Measurements from ENCODE around the gene FBN3.

FBN3 gene

GRCh38 chr19:8131517-8131916, 17.9 kb downstream of the FBN3 start:
- Histone ChIP-seq H3K27ac (ENCODE audit: low read length) (no peak overlapping the region), H3K4me1 (ENCODE audit: control insufficient read depth in 1 of 2, insufficient read depth in 2 of 2, low read length in 2 of 2) (no peaks in the 10 kb centered on the region), H3K4me3 (ENCODE audit: low read depth in 1 of 2, low read length in 2 of 2) (no peak overlapping the region), H3K9me3 (ENCODE audit: control insufficient read depth in 1 of 2, low read length in 2 of 2) (no peaks in the 10 kb centered on the region), H3K36me3 (ENCODE audit: control insufficient read depth in 1 of 2, insufficient read depth in 2 of 2, low read length in 2 of 2) (no peaks in the 10 kb centered on the region), H3K27me3 (ENCODE audit: low read depth, low read length) (no peaks in the 10 kb centered on the region)

DNA sequence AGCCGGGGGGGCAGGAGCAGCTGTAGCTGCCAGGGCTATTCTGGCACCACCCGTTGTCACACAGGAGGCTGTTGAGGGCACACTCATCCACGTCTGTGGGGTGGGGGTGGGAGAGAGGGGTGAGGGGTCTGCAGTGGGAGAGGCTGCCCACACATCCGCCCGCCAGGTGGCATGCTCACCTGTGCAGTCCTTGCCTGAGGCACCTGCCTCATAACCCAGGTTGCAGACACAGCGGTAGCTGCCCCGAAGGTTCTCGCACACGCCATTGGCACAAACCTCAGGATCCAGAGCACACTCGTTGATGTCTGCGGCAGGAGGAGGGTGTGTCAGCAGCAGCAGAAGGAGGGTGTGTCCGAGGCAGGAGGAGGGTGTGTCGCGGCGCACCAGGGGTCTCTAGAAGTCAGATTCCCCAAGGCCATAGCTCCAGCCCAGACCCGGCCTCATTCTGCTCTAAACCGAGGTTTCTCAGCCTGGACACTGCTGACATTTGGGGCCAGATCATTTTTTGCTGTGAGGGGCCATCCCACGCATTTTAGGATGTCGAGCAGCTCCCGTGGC, 20.3 kb downstream of the FBN3 start:
- Histone ChIP-seq H3K27ac (ENCODE audit: low read length) (no peak overlapping the region), H3K27me3 (ENCODE audit: low read depth, low read length) (no peaks in the 10 kb centered on the region), H3K4me3 (ENCODE audit: low read depth in 1 of 2, low read length in 2 of 2) (no peak overlapping the region), H3K4me1 (ENCODE audit: control insufficient read depth in 1 of 2, insufficient read depth in 2 of 2, low read length in 2 of 2) (no peaks in the 10 kb centered on the region), H3K36me3 (ENCODE audit: control insufficient read depth in 1 of 2, insufficient read depth in 2 of 2, low read length in 2 of 2) (no peaks in the 10 kb centered on the region), H3K9me3 (ENCODE audit: control insufficient read depth in 1 of 2, low read length in 2 of 2) (no peaks in the 10 kb centered on the region)

- no peaks in the 10 kb centered on the region for H3K9me3 ChIP-seq (ENCODE audit: control insufficient read depth in 1 of 2, low read length in 2 of 2)
- H3K36me3 ChIP-seq (ENCODE audit: control insufficient read depth in 1 of 2, insufficient read depth in 2 of 2, low read length in 2 of 2): no peaks in the 10 kb centered on the region
- H3K4me1 ChIP-seq (ENCODE audit: control insufficient read depth in 1 of 2, insufficient read depth in 2 of 2, low read length in 2 of 2): no peaks in the 10 kb centered on the region
- no peak overlapping the region for H3K27ac ChIP-seq (ENCODE audit: low read length)
- no peaks in the 10 kb centered on the region for H3K27me3 ChIP-seq (ENCODE audit: low read depth, low read length)
- no peak overlapping the region for H3K4me3 ChIP-seq (ENCODE audit: low read depth in 1 of 2, low read length in 2 of 2)
Observed at GRCh38 chr19:8128551-8128950, 20.8 kb downstream of the FBN3 start.

DNA sequence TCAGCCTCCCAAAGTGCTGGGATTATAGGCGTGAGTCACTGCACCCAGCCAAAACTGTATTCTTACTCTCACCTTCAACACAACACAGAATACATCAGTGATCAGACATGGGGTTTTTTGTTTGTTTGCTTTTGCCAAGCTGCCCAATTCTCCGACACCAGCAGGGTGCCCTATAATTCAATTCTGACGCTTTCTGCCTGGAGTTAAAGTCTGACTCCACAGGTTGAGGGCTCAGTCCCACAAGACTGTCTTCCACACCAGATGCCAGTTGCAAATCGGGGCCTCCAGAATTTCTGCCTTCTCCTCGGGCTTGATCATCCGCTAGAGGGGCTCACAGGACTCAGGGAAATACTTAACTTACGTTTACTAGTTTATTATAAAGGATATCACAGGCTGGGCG, 22.1 kb downstream of the FBN3 start:
- Histone ChIP-seq H3K4me1 (ENCODE audit: control insufficient read depth in 1 of 2, insufficient read depth in 2 of 2, low read length in 2 of 2) (no peaks in the 10 kb centered on the region), H3K36me3 (ENCODE audit: control insufficient read depth in 1 of 2, insufficient read depth in 2 of 2, low read length in 2 of 2) (no peaks in the 10 kb centered on the region), H3K9me3 (ENCODE audit: control insufficient read depth in 1 of 2, low read length in 2 of 2) (no peaks in the 10 kb centered on the region), H3K27ac (ENCODE audit: low read length) (no peak overlapping the region), H3K4me3 (ENCODE audit: low read depth in 1 of 2, low read length in 2 of 2) (no peak overlapping the region), H3K27me3 (ENCODE audit: low read depth, low read length) (no peaks in the 10 kb centered on the region)

GRCh38 chr19:8126511-8126910, 22.9 kb downstream of the FBN3 start:
- Histone ChIP-seq H3K9me3 (ENCODE audit: control insufficient read depth in 1 of 2, low read length in 2 of 2) (no peaks in the 10 kb centered on the region), H3K36me3 (ENCODE audit: control insufficient read depth in 1 of 2, insufficient read depth in 2 of 2, low read length in 2 of 2) (no peaks in the 10 kb centered on the region), H3K27ac (ENCODE audit: low read length) (no peak overlapping the region), H3K4me3 (ENCODE audit: low read depth in 1 of 2, low read length in 2 of 2) (no peak overlapping the region), H3K4me1 (ENCODE audit: control insufficient read depth in 1 of 2, insufficient read depth in 2 of 2, low read length in 2 of 2) (no peaks in the 10 kb centered on the region), H3K27me3 (ENCODE audit: low read depth, low read length) (no peaks in the 10 kb centered on the region)

GRCh38 chr19:8126008-8126407, 23.4 kb downstream of the FBN3 start:
- no peaks in the 10 kb centered on the region for H3K36me3 ChIP-seq (ENCODE audit: control insufficient read depth in 1 of 2, insufficient read depth in 2 of 2, low read length in 2 of 2)
- H3K27ac ChIP-seq (ENCODE audit: low read length): no peak overlapping the region
- no peak overlapping the region for H3K4me3 ChIP-seq (ENCODE audit: low read depth in 1 of 2, low read length in 2 of 2)
- no peaks in the 10 kb centered on the region for H3K4me1 ChIP-seq (ENCODE audit: control insufficient read depth in 1 of 2, insufficient read depth in 2 of 2, low read length in 2 of 2)
- H3K27me3 ChIP-seq (ENCODE audit: low read depth, low read length): no peaks in the 10 kb centered on the region
- no peaks in the 10 kb centered on the region for H3K9me3 ChIP-seq (ENCODE audit: control insufficient read depth in 1 of 2, low read length in 2 of 2)

DNA sequence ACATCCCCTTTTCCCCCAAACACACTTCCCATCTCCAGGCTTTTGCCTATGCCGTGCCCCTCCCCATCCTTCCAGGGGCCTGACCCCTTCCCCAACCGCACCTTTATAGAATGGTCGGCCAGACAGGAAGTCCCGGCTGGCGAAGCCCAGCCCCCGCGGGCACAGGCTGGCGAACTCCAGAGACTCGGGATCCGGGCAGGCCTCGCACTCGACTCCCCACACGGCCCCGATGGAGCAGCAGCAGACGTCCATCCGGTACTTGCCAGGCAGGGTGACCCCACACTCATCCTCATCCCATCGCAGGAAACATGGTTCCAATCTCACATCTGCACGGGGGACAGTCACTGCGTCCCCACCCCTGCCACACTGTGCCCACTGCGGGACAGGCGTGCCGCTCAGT, 25.7 kb downstream of the FBN3 start:
- H3K4me1 ChIP-seq (ENCODE audit: control insufficient read depth in 1 of 2, insufficient read depth in 2 of 2, low read length in 2 of 2): no peaks in the 10 kb centered on the region
- H3K27ac ChIP-seq (ENCODE audit: low read length): no peak overlapping the region
- H3K36me3 ChIP-seq (ENCODE audit: control insufficient read depth in 1 of 2, insufficient read depth in 2 of 2, low read length in 2 of 2): no peaks in the 10 kb centered on the region
- H3K27me3 ChIP-seq (ENCODE audit: low read depth, low read length): no peaks in the 10 kb centered on the region
- H3K9me3 ChIP-seq (ENCODE audit: control insufficient read depth in 1 of 2, low read length in 2 of 2): no peaks in the 10 kb centered on the region
- H3K4me3 ChIP-seq (ENCODE audit: low read depth in 1 of 2, low read length in 2 of 2): no peak overlapping the region

GRCh38 chr19:8120636-8121480, 28.5 kb downstream of the FBN3 start:
- H3K4me1 ChIP-seq (ENCODE audit: control insufficient read depth in 1 of 2, insufficient read depth in 2 of 2, low read length in 2 of 2): no peaks in the 10 kb centered on the region
- H3K9me3 ChIP-seq (ENCODE audit: control insufficient read depth in 1 of 2, low read length in 2 of 2): no peaks in the 10 kb centered on the region
- no peaks in the 10 kb centered on the region for H3K36me3 ChIP-seq (ENCODE audit: control insufficient read depth in 1 of 2, insufficient read depth in 2 of 2, low read length in 2 of 2)
- H3K4me3 ChIP-seq (ENCODE audit: low read depth in 1 of 2, low read length in 2 of 2): no peak overlapping the region
- no peaks in the 10 kb centered on the region for H3K27me3 ChIP-seq (ENCODE audit: low read depth, low read length)
- no peak overlapping the region for H3K27ac ChIP-seq (ENCODE audit: low read length)

DNA sequence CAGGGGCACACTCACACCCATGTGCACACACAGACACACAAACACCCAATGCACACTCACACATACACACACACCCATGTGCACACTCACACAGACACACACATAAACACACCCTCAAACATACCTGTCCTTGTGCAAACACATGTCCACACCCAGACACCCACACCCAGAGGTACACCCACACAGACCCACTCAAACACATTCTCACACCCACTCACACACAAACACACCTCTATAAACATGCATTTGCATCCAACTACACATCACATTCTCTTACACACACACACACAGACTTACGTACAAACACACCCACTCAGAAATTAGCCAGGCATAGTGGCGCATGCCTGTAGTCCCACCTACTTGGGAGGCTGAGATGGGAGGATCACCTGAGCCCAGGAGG, 31.4 kb downstream of the FBN3 start:
- no peaks in the 10 kb centered on the region for H3K27me3 ChIP-seq (ENCODE audit: low read depth, low read length)
- H3K27ac ChIP-seq (ENCODE audit: low read length): no peak overlapping the region
- H3K36me3 ChIP-seq (ENCODE audit: control insufficient read depth in 1 of 2, insufficient read depth in 2 of 2, low read length in 2 of 2): no peaks in the 10 kb centered on the region
- H3K4me3 ChIP-seq (ENCODE audit: low read depth in 1 of 2, low read length in 2 of 2): no peak overlapping the region
- no peaks in the 10 kb centered on the region for H3K4me1 ChIP-seq (ENCODE audit: control insufficient read depth in 1 of 2, insufficient read depth in 2 of 2, low read length in 2 of 2)
- no peaks in the 10 kb centered on the region for H3K9me3 ChIP-seq (ENCODE audit: control insufficient read depth in 1 of 2, low read length in 2 of 2)

- Histone ChIP-seq H3K4me1 (ENCODE audit: control insufficient read depth in 1 of 2, insufficient read depth in 2 of 2, low read length in 2 of 2) (no peaks in the 10 kb centered on the region), H3K36me3 (ENCODE audit: control insufficient read depth in 1 of 2, insufficient read depth in 2 of 2, low read length in 2 of 2) (no peaks in the 10 kb centered on the region), H3K27ac (ENCODE audit: low read length) (no peak overlapping the region), H3K9me3 (ENCODE audit: control insufficient read depth in 1 of 2, low read length in 2 of 2) (no peaks in the 10 kb centered on the region), H3K27me3 (ENCODE audit: low read depth, low read length) (no peaks in the 10 kb centered on the region), H3K4me3 (ENCODE audit: low read depth in 1 of 2, low read length in 2 of 2) (no peak overlapping the region)
Observed at GRCh38 chr19:8116437-8117293, 32.7 kb downstream of the FBN3 start.

DNA sequence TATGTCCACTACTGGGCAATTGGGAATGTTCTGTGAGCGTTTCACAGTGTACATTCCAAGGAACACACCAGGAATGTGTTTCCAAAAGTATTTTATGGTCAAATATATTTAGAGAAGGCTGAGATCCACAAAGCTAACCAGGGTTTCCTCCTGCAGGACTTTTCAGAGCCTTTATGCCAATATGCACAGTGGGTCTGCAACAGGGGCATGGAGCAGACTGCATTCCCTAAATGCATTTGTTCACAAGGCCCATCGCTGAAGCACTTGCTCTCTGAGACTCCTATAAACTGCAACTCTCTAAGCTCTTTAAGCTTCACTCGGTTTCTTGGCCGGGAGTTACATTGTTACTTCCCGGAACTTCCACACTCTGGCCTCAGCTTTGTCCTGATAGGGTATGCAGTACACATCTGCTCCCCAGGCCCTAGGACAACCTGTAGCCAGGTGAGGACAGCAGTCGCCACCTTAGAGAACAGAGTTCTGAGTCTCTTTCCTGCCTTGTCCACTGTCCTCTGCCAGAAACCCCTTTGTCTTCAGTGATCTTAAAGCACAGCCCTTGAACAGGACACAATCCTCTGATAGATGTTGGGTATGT, 33.5 kb downstream of the FBN3 start:
- H3K9me3 ChIP-seq (ENCODE audit: control insufficient read depth in 1 of 2, low read length in 2 of 2): no peaks in the 10 kb centered on the region
- no peaks in the 10 kb centered on the region for H3K4me1 ChIP-seq (ENCODE audit: control insufficient read depth in 1 of 2, insufficient read depth in 2 of 2, low read length in 2 of 2)
- no peak overlapping the region for H3K4me3 ChIP-seq (ENCODE audit: low read depth in 1 of 2, low read length in 2 of 2)
- no peaks in the 10 kb centered on the region for H3K27me3 ChIP-seq (ENCODE audit: low read depth, low read length)
- no peak overlapping the region for H3K27ac ChIP-seq (ENCODE audit: low read length)
- no peaks in the 10 kb centered on the region for H3K36me3 ChIP-seq (ENCODE audit: control insufficient read depth in 1 of 2, insufficient read depth in 2 of 2, low read length in 2 of 2)

Data from muscle layer of duodenum (tissue), 2 donors.